LNCAP (cell line): ENCODE results near the gene LIPG.

Experiments used
- TF ChIP-seq, protein P1 (sequence below): fragments of 450-650 bp; IDR thresholded peaks from 2 replicates; pipeline ENCODE4 v1.5.1; 2017; ENCODE audit warnings: mild to moderate bottlenecking

Gene LIPG

DNA sequence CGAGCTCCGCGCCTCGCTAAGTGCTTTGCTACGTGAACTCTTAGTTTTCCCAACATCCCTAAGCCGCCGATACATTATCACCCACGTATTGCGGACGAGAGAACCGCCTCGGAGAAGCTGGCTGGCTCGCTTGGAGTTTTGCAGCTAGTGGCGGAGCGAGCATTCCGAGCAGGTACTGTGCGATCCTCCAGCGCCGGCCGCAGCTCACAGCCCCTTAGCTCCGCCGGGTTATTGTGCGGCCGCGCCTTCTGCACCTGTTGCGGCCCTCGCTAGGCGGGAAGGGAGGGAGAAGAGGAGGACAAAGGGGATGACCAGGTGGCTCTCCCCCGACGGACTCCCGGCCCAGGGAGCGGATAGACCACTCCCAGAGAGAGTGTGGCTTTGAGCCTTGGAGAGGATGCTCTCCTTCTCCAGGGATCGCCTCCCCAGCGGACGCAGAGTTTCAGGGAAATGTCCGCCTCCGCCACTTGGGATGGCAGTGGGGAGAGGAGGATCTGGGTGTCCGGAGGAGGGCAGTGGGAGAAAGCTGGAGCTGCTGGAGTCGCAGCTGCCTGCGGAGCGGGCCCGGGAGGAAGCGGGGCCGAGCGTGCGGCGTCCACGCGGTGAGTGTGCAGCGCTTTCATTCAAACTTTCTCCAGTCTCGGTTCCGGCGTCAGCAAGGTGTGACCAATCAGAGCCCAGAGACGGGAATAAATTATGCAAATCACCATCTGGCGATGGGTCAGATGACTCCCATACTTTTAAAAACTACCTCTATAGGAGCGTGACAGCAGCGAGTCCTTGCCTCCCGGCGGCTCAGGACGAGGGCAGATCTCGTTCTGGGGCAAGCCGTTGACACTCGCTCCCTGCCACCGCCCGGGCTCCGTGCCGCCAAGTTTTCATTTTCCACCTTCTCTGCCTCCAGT is at the start of gene LIPG:
Gene LIPG (plus strand): TSS at position 769 of the 905 bp plus-strand sequence. CDS start 252 bp downstream, outside the sequence.
- TF ChIP-seq, protein P1, sequence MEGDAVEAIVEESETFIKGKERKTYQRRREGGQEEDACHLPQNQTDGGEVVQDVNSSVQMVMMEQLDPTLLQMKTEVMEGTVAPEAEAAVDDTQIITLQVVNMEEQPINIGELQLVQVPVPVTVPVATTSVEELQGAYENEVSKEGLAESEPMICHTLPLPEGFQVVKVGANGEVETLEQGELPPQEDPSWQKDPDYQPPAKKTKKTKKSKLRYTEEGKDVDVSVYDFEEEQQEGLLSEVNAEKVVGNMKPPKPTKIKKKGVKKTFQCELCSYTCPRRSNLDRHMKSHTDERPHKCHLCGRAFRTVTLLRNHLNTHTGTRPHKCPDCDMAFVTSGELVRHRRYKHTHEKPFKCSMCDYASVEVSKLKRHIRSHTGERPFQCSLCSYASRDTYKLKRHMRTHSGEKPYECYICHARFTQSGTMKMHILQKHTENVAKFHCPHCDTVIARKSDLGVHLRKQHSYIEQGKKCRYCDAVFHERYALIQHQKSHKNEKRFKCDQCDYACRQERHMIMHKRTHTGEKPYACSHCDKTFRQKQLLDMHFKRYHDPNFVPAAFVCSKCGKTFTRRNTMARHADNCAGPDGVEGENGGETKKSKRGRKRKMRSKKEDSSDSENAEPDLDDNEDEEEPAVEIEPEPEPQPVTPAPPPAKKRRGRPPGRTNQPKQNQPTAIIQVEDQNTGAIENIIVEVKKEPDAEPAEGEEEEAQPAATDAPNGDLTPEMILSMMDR: no peak

DNA sequence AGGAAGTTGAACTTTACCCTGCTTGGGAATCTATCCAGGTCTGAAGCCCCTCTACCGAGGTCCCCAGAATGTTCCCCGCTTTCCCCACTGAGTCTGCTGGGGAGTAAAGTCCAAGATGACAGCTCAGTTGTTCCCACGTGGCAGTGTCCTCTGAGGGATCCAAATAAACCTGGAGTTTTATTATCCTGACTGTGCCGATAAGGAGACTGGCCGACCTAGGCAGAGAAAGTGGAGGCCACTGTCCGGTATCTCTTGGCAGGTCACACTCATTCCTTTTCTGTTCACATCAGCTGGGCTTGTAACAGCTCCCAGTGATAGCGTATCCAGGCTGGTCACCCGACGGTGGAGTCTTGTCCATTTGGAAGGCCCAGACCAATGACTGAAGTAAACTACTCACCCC is 47.3 kb upstream of the LIPG start:
- TF ChIP-seq, protein P1: no peak

DNA sequence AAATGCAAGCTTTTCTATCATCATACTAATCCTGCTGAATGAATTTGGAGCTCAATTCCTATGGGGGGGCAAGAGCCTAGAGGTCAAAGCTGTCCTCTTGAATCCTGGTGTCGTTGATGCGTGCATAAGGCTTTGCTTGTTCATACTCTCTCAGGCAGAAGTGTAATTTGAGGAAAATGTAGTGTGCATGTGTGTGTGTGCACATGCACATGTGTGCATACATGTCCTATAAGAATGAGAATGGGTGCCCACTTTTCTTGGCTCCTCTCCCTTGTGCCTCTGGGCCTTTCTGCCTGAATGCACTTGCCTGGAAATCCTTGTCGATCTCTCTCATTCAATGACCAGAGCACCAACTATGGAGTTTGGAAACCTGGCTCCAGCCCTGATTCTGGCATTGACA is 46.3 kb upstream of the LIPG start:
- TF ChIP-seq, protein P1: no peak

DNA sequence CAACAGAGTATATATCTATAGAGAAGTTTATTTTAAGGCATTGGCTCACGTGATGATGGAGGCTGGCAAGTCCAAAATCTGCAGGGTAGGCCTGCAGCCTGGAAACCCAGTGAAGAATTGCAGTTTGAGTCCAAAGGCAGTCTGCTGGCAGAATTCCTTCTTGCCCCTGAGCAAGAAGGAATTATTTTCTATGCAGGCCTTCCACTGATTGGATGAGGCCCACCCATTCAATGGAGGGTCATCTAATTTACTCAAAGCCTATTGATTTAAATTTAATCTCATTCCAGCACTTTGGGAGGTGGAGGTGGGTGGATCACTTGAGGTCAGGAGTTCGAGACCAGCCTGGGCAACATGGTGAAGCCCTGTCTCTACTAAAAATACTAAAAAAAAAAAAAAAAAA is 44.4 kb upstream of the LIPG start:
- TF ChIP-seq, protein P1: no peak

DNA sequence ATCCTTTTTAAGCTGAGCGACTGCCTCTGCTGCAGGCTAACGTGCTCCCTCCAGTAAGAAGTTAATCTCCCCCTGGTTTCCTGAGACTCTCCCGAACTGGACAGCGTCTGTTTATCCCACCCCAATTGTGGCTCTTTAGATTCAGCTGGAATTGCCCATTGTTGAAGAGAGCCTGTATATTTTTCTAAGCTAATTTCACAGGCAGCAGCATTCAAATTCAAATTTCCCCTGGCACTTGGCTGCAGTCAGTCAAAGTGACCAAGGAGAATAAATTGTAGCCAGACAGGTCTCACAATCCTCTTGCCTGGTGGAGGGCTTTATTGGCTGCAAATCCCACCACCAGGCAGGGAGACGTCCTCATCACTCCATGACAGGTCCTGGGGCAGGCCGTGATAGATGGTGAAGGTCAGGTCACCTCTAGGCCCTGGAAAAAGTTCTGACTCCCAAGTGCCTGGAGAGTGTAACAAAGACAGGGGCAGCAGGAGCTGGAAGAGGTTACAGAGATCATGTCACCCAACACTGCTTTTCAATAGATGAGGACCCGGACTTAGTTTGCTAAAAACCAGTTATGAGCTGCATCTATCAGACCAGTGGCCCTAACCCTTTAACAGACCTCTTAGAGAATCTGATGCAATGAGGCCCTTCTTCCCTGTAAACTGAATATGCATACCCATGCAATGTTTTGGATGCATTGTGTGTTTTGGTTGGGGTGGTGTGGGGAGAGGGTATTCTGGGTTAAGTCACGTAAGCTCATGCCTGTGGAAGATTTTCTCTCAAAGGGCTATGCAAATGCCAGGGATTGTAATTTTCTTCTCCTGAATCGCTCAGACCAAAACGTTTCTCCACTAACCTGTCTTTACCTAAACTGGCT is 42.5 kb upstream of the LIPG start:
- TF ChIP-seq, protein P1: no peak

DNA sequence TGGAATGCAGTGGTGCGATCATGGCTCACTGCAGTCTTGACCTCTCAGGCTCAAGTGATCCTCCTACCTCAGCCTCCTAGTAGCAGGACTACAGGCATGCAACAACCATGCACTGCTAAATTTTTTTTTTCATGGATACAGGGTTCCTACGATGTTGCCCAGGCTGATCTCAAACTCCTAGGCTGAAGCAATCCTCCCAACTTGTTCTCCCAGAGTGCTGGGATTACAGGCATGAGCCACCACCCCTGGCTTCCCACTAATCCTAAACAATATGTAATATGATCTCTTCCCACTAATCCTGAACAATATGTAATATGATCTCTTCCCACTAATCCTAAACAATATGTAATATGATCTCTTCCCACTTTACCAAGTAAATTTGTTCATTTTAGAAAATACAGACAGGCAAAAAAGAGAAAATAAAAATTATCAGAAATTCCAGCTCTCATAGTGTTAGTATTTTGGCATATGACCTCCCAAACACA is 41.2 kb upstream of the LIPG start:
- TF ChIP-seq, protein P1: no peak

DNA sequence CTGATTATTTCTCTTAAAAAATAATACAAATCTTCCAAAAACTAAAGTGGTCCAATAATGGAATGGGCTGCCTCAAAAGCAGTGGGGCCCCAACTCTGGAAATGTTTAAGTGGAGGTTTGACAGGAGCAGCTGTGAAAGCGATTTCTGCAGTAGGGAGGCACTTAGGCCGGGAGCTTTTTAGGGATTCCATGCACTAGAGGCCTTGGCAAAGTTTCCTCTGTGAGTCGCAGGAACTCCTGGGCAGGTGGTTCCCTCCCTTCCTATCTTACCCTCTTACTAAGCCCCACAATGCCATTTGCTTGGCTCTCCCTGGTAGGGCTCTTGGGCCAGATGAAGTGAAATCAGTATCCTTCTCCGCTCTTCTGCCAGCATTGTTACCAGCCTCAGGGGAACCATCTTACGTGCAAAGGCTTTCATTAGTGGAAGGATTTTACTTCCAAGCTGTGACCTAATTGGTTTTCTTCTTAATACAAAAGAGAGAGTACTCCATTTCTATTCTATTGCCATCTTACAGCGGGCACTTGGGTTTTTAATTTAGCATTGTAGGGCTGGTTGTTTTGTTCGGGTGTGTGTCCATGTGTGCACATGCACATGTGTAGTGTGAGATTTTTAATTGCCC is 40.5 kb upstream of the LIPG start:
- TF ChIP-seq, protein P1: no peak
